ENCODE measurements around the gene P2RY11. TPM values are rescaled to one million over a fixed set of nuclear protein-coding genes. Genes with fewer than 3 reads are reported as not detected.

The P2RY11 gene
- total RNA-seq, 1 donor from 2014 or later: 25.9 TPM

GRCh38 chr19:10095948-10096614 is 15.4 kb upstream of the P2RY11 start:
- Mint-ChIP-seq H3K36me3 (ENCODE audit: low read depth) (no peaks in the 10 kb centered on the region), H3K27ac (ENCODE audit: unreplicated experiment) (no peak overlapping the region), H3K9me3 (no peaks in the 10 kb centered on the region), H3K4me3 (no peak overlapping the region), H3K27me3 (ENCODE audit: low read depth) (peaks cover 35% of the 10 kb centered on the region), H3K4me1 (peaks cover 4% of the 10 kb centered on the region)
- DNase-seq (ENCODE audit: low read depth, low spot score): peak; percentile 86
- no peak for TF ChIP-seq CTCF (conservative IDR thresholded peaks at IDR 0.05)

- no peak overlapping the region for H3K4me3 Mint-ChIP-seq
- H3K36me3 Mint-ChIP-seq (ENCODE audit: low read depth): no peaks in the 10 kb centered on the region
- peaks cover 4% of the 10 kb centered on the region for H3K4me1 Mint-ChIP-seq
- H3K9me3 Mint-ChIP-seq: no peaks in the 10 kb centered on the region
- no peak for TF ChIP-seq CTCF (conservative IDR thresholded peaks at IDR 0.05)
- H3K27ac Mint-ChIP-seq (ENCODE audit: unreplicated experiment): no peak overlapping the region
- H3K27me3 Mint-ChIP-seq (ENCODE audit: low read depth): peaks cover 35% of the 10 kb centered on the region
- no peak for DNase-seq (ENCODE audit: low read depth, low spot score)
Observed at GRCh38 chr19:10096615-10096963, 14.9 kb upstream of the P2RY11 start.

- DNase-seq (ENCODE audit: low read depth, low spot score): no peak
- Mint-ChIP-seq H3K27ac (ENCODE audit: unreplicated experiment) (no peak overlapping the region), H3K36me3 (ENCODE audit: low read depth) (no peaks in the 10 kb centered on the region), H3K4me1 (peaks cover 4% of the 10 kb centered on the region), H3K4me3 (no peak overlapping the region), H3K27me3 (ENCODE audit: low read depth) (peaks cover 18% of the 10 kb centered on the region), H3K9me3 (no peaks in the 10 kb centered on the region)
- TF ChIP-seq CTCF (conservative IDR thresholded peaks at IDR 0.05): no peak
Observed at GRCh38 chr19:10100163-10100785, 11.2 kb upstream of the P2RY11 start.

- H3K9me3 Mint-ChIP-seq: no peaks in the 10 kb centered on the region
- H3K36me3 Mint-ChIP-seq (ENCODE audit: low read depth): peaks cover 4% of the 10 kb centered on the region
- H3K4me1 Mint-ChIP-seq: peaks cover 13% of the 10 kb centered on the region
- H3K27me3 Mint-ChIP-seq (ENCODE audit: low read depth): peaks cover 12% of the 10 kb centered on the region
- H3K4me3 Mint-ChIP-seq: no peak overlapping the region
- no peak overlapping the region for H3K27ac Mint-ChIP-seq (ENCODE audit: unreplicated experiment)
- DNase-seq (ENCODE audit: low read depth, low spot score): no peak
- TF ChIP-seq CTCF (conservative IDR thresholded peaks at IDR 0.05): no peak
Observed at GRCh38 chr19:10102787-10103236, 8.7 kb upstream of the P2RY11 start.

GRCh38 chr19:10104130-10104513 is 7.4 kb upstream of the P2RY11 start:
- Mint-ChIP-seq H3K9me3 (no peaks in the 10 kb centered on the region), H3K4me3 (peak overlapping the region; percentile 33), H3K36me3 (ENCODE audit: low read depth) (peaks cover 5% of the 10 kb centered on the region), H3K27me3 (ENCODE audit: low read depth) (peaks cover 8% of the 10 kb centered on the region), H3K27ac (ENCODE audit: unreplicated experiment) (no peak overlapping the region), H3K4me1 (peaks cover 9% of the 10 kb centered on the region)
- DNase-seq (ENCODE audit: low read depth, low spot score): no peak
- TF ChIP-seq CTCF (conservative IDR thresholded peaks at IDR 0.05): no peak
